Fibroblast of lung (primary cell): Measurements from ENCODE around the gene BCAS3. TPM values are rescaled to one million over a fixed set of nuclear protein-coding genes. Genes with fewer than 3 reads are reported as not detected.
A peak's percentile ranks its signal among the peaks of the same experiment; 100 is the strongest.
"Not testable (repeated sequence)": the region's sequence is repeated elsewhere in the genome, so short reads cannot be mapped to it uniquely, and the experiment has no call there.

Source experiments
- DNase-seq, 2 donors: peaks; one replicate each; pipeline versions ENCODE4 v3.0.0 to v3.0.0-alpha.2; 2010; ENCODE audit warnings: low read depth in 2 of 2
- H2AFZ ChIP-seq: 2 replicates; pipeline ENCODE4 v1.5.1; 2012; ENCODE audit warnings: low read length, control low read depth, inconsistent platforms
- H3K27ac ChIP-seq: 2 replicates; pipeline ENCODE4 v1.5.1; 2011; ENCODE audit warnings: low read length, control low read depth; ENCODE audit not compliant: insufficient read depth
- H3K27me3 ChIP-seq: 2 replicates; pipeline ENCODE4 v1.5.1; 2011; ENCODE audit warnings: mild to moderate bottlenecking, low read length; ENCODE audit not compliant: control insufficient read depth, insufficient read depth
- H3K36me3 ChIP-seq: 2 replicates; pipeline ENCODE4 v1.5.1; 2011; ENCODE audit warnings: low read length; ENCODE audit not compliant: control insufficient read depth, insufficient read depth
- H3K4me1 ChIP-seq: 2 replicates; pipeline ENCODE4 v1.5.1; 2011; ENCODE audit warnings: low read length; ENCODE audit not compliant: control insufficient read depth, insufficient read depth; ENCODE audit errors: extremely low read depth
- H3K4me2 ChIP-seq: 2 replicates; pipeline ENCODE4 v1.5.1; 2011; ENCODE audit warnings: low read length, control low read depth; ENCODE audit not compliant: insufficient read depth; ENCODE audit errors: extremely low read depth
- H3K4me3 ChIP-seq, 4 experiments: fragments of 200-600 bp in 1 of 4; sonication (generic) in 1 of 4; replicated peaks in 1 of 4; 2 replicates each; pipeline ENCODE4 v1.5.1; 2011 to 2016; ENCODE audit warnings: low read length in 4 of 4, low read depth in 3 of 4, mild to moderate bottlenecking in 3 of 4, control low read depth in 2 of 4, inconsistent platforms in 1 of 4, mixed read lengths in 1 of 4; ENCODE audit not compliant: insufficient read depth in 1 of 4; ENCODE audit errors: control extremely low read depth in 1 of 4
- H3K79me2 ChIP-seq: 2 replicates; pipeline ENCODE4 v1.5.1; 2012; ENCODE audit warnings: mild to moderate bottlenecking, low read length, inconsistent platforms; ENCODE audit not compliant: control insufficient read depth, insufficient read depth
- H3K9ac ChIP-seq: 2 replicates; pipeline ENCODE4 v1.5.1; 2011; ENCODE audit warnings: mild to moderate bottlenecking, low read length, control low read depth; ENCODE audit not compliant: insufficient read depth
- H3K9me3 ChIP-seq: 2 replicates; pipeline ENCODE4 v1.5.1; 2012; ENCODE audit warnings: low read depth, low read length; ENCODE audit not compliant: control insufficient read depth, insufficient read depth
- H4K20me1 ChIP-seq: 2 replicates; pipeline ENCODE4 v1.5.1; 2011; ENCODE audit warnings: low read length; ENCODE audit not compliant: control insufficient read depth, insufficient read depth; ENCODE audit errors: extremely low read depth
- CTCF ChIP-seq, 2 donors: IDR thresholded peaks in 1 of 2; conservative IDR thresholded peaks in 1 of 2; 1 replicate in 1 of 2; 2 replicates in 1 of 2; pipeline ENCODE4 v1.5.1; 2011 to 2012; ENCODE audit warnings: low read length in 2 of 2, control low read depth in 1 of 2, inconsistent platforms in 1 of 2, low read depth in 1 of 2, mild to moderate bottlenecking in 1 of 2
- EZH2 ChIP-seq: IDR thresholded peaks from 2 replicates; pipeline ENCODE4 v1.5.1; 2012; ENCODE audit warnings: low read length, control low read depth, mild to moderate bottlenecking; ENCODE audit errors: missing control alignments
- polyA plus RNA-seq, 2 donors: library from polyadenylated mRNA; depleted of rRNA in 1 of 2; stranded (reverse) in 1 of 2; unstranded in 1 of 2; fragments of >200 nt; gene quantifications; 2 replicates each; pipeline ENCODE4 v1.2.1, GENCODE V29; 2011 to 2012; ENCODE audit warnings: missing spikeins in 1 of 2
- total RNA-seq: library from RNA; depleted of rRNA; stranded (reverse); fragments of >200 nt; gene quantifications from 2 replicates; pipeline ENCODE4 v1.2.1, GENCODE V29; 2014

The BCAS3 gene
- total and polyA plus RNA-seq, 2 donors (not counting 1 experiment from before 2014, with no cell fraction given), result 9.9 to 43.6 TPM

GRCh38 chr17:61005358-61005757 lies 327.7 kb downstream of the BCAS3 start:
- DNase-seq, result peak in 1 of 2 donors; percentile 60
- H3K4me2 ChIP-seq, result peak overlapping the region; percentile 47
- H2AFZ ChIP-seq, result no peak overlapping the region
- no peaks in the 10 kb centered on the region for H4K20me1 ChIP-seq
- peaks cover 10% of the 10 kb centered on the region for H3K4me1 ChIP-seq
- H3K36me3 ChIP-seq, result no peaks in the 10 kb centered on the region
- no peak for TF ChIP-seq CTCF (conservative IDR thresholded peaks at IDR 0.05 in 1 of 2, IDR thresholded peaks at IDR 0.05 in 1 of 2; ENCODE audit: low read depth in 1 of 2, low read length in 2 of 2)
- H3K27me3 ChIP-seq, result no peaks in the 10 kb centered on the region
- H3K9ac ChIP-seq, result peak overlapping the region; percentile 28
- H3K4me3 ChIP-seq, result no peak overlapping the region
- H3K79me2 ChIP-seq, result no peaks in the 10 kb centered on the region
- H3K9me3 ChIP-seq, result no peaks in the 10 kb centered on the region
- peak overlapping the region; percentile 53 for H3K27ac ChIP-seq

- not testable (repeated sequence) for H4K20me1 ChIP-seq, H3K27ac ChIP-seq, H2AFZ ChIP-seq, DNase-seq, H3K36me3 ChIP-seq, H3K79me2 ChIP-seq, H3K9me3 ChIP-seq, H3K9ac ChIP-seq, H3K27me3 ChIP-seq, H3K4me2 ChIP-seq, H3K4me3 ChIP-seq
- H3K4me1 ChIP-seq, result peaks cover 12% of the 10 kb centered on the region
Measured at GRCh38 chr17:61005958-61006357, 328.3 kb downstream of the BCAS3 start.

- TF ChIP-seq EZH2, result no peak
- no peak for TF ChIP-seq CTCF (conservative IDR thresholded peaks at IDR 0.05 in 1 of 2, IDR thresholded peaks at IDR 0.05 in 1 of 2; ENCODE audit: low read depth in 1 of 2, low read length in 2 of 2)
- H3K9ac ChIP-seq, result no peak overlapping the region
- H3K4me1 ChIP-seq, result peaks cover 12% of the 10 kb centered on the region
- H3K79me2 ChIP-seq, result no peaks in the 10 kb centered on the region
- H3K27ac ChIP-seq, result peak overlapping the region; percentile 27
- DNase-seq, result peak in 1 of 2 donors; percentile 18
- H3K4me2 ChIP-seq, result peak overlapping the region; percentile 33
- no peaks in the 10 kb centered on the region for H3K36me3 ChIP-seq
- no peaks in the 10 kb centered on the region for H3K9me3 ChIP-seq
- no peak overlapping the region for H2AFZ ChIP-seq
- H4K20me1 ChIP-seq, result no peaks in the 10 kb centered on the region
- no peak overlapping the region for H3K4me3 ChIP-seq
- no peaks in the 10 kb centered on the region for H3K27me3 ChIP-seq
Measured at GRCh38 chr17:61007980-61008379, 330.3 kb downstream of the BCAS3 start.
